ENCODE results near the gene DTX2.
"Not testable (repeated sequence)": the region's sequence is repeated elsewhere in the genome, so short reads cannot be mapped to it uniquely, and the experiment has no call there.

DNA sequence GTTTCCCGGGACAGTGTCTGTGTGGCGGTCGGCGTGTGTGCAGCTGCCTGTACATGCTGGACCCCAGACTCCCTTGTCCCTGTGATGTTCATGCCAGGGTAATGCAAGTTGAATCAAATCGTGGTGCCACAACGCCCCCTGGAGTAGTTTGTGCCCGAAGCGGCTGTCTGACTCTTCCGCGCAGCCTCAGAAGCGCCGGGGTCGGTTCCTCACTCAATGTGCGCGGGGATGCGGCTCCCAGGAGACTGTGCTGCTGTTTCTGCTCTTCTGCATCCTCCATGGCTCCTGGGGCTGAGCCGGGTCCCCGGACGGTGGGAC lies 38.4 kb downstream of the DTX2 start:
- not testable (repeated sequence) for TF ChIP-seq ARNTL (CRISPR knock-in tag; IDR thresholded peaks at IDR 0.05; ENCODE audit: borderline replicate concordance, low read depth); GLIS3 (CRISPR knock-in tag; IDR thresholded peaks at IDR 0.05); TCF4 (CRISPR knock-in tag; IDR thresholded peaks at IDR 0.05; ENCODE audit: borderline replicate concordance); OSR1 (CRISPR knock-in tag; IDR thresholded peaks at IDR 0.05); ISL1 (CRISPR knock-in tag; IDR thresholded peaks at IDR 0.05); ZFP30 (CRISPR knock-in tag; IDR thresholded peaks at IDR 0.05); BACH2 (CRISPR knock-in tag; IDR thresholded peaks at IDR 0.05; ENCODE audit: borderline replicate concordance); ZFP3 (CRISPR knock-in tag; IDR thresholded peaks at IDR 0.05); CSDC2 (CRISPR knock-in tag; IDR thresholded peaks at IDR 0.05)
- TF ChIP-seq, protein P1, sequence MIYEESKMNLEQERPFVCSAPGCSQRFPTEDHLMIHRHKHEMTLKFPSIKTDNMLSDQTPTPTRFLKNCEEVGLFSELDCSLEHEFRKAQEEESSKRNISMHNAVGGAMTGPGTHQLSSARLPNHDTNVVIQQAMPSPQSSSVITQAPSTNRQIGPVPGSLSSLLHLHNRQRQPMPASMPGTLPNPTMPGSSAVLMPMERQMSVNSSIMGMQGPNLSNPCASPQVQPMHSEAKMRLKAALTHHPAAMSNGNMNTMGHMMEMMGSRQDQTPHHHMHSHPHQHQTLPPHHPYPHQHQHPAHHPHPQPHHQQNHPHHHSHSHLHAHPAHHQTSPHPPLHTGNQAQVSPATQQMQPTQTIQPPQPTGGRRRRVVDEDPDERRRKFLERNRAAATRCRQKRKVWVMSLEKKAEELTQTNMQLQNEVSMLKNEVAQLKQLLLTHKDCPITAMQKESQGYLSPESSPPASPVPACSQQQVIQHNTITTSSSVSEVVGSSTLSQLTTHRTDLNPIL (CRISPR knock-in tag; IDR thresholded peaks at IDR 0.05; ENCODE audit: low read depth): not testable (repeated sequence)
- TF ChIP-seq, protein P2, sequence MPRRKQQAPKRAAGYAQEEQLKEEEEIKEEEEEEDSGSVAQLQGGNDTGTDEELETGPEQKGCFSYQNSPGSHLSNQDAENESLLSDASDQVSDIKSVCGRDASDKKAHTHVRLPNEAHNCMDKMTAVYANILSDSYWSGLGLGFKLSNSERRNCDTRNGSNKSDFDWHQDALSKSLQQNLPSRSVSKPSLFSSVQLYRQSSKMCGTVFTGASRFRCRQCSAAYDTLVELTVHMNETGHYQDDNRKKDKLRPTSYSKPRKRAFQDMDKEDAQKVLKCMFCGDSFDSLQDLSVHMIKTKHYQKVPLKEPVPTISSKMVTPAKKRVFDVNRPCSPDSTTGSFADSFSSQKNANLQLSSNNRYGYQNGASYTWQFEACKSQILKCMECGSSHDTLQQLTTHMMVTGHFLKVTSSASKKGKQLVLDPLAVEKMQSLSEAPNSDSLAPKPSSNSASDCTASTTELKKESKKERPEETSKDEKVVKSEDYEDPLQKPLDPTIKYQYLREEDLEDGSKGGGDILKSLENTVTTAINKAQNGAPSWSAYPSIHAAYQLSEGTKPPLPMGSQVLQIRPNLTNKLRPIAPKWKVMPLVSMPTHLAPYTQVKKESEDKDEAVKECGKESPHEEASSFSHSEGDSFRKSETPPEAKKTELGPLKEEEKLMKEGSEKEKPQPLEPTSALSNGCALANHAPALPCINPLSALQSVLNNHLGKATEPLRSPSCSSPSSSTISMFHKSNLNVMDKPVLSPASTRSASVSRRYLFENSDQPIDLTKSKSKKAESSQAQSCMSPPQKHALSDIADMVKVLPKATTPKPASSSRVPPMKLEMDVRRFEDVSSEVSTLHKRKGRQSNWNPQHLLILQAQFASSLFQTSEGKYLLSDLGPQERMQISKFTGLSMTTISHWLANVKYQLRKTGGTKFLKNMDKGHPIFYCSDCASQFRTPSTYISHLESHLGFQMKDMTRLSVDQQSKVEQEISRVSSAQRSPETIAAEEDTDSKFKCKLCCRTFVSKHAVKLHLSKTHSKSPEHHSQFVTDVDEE (CRISPR knock-in tag; IDR thresholded peaks at IDR 0.05): not testable (repeated sequence)
- TF ChIP-seq, protein P3, sequence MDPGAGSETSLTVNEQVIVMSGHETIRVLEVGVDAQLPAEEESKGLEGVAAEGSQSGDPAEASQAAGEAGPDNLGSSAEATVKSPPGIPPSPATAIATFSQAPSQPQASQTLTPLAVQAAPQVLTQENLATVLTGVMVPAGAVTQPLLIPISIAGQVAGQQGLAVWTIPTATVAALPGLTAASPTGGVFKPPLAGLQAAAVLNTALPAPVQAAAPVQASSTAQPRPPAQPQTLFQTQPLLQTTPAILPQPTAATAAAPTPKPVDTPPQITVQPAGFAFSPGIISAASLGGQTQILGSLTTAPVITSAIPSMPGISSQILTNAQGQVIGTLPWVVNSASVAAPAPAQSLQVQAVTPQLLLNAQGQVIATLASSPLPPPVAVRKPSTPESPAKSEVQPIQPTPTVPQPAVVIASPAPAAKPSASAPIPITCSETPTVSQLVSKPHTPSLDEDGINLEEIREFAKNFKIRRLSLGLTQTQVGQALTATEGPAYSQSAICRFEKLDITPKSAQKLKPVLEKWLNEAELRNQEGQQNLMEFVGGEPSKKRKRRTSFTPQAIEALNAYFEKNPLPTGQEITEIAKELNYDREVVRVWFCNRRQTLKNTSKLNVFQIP (CRISPR knock-in tag; IDR thresholded peaks at IDR 0.05; ENCODE audit: borderline replicate concordance, low read depth): not testable (repeated sequence)
- TF ChIP-seq, protein P4, sequence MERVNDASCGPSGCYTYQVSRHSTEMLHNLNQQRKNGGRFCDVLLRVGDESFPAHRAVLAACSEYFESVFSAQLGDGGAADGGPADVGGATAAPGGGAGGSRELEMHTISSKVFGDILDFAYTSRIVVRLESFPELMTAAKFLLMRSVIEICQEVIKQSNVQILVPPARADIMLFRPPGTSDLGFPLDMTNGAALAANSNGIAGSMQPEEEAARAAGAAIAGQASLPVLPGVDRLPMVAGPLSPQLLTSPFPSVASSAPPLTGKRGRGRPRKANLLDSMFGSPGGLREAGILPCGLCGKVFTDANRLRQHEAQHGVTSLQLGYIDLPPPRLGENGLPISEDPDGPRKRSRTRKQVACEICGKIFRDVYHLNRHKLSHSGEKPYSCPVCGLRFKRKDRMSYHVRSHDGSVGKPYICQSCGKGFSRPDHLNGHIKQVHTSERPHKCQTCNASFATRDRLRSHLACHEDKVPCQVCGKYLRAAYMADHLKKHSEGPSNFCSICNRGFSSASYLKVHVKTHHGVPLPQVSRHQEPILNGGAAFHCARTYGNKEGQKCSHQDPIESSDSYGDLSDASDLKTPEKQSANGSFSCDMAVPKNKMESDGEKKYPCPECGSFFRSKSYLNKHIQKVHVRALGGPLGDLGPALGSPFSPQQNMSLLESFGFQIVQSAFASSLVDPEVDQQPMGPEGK (CRISPR knock-in tag; IDR thresholded peaks at IDR 0.05; ENCODE audit: borderline replicate concordance): not testable (repeated sequence)
